Measurements from ENCODE around the gene CACNB2. TPM values are rescaled to one million over a fixed set of nuclear protein-coding genes. Genes with fewer than 3 reads are reported as not detected.
A peak's percentile ranks its signal among the peaks of the same experiment; 100 is the strongest.
"Not testable (repeated sequence)": the region's sequence is repeated elsewhere in the genome, so short reads cannot be mapped to it uniquely, and the experiment has no call there.

Gene CACNB2
- total RNA-seq, 1 donor from 2014 or later, result 3.5 TPM

- Histone ChIP-seq H3K4me1 (no peaks in the 10 kb centered on the region), H4K20me1 (ENCODE audit: low read depth) (no peaks in the 10 kb centered on the region), H3K79me2 (ENCODE audit: low read depth) (no peaks in the 10 kb centered on the region), H3K9ac (no peak overlapping the region), H3K27ac (no peak overlapping the region), H3F3A (ENCODE audit: low read depth) (no peaks in the 10 kb centered on the region), H3K36me3 (no peaks in the 10 kb centered on the region), H3K4me2 (no peak overlapping the region), H2AFZ (replicated peaks) (no peak overlapping the region), H3K27me3 (no peaks in the 10 kb centered on the region), H3K9me3 (ENCODE audit: low read depth) (no peaks in the 10 kb centered on the region), H3K4me3 (no peak overlapping the region)
- Mint-ChIP-seq H3K27me3 (ENCODE audit: insufficient read depth, low read depth) (no peaks in the 10 kb centered on the region), H3K27ac (peak overlapping the region; percentile 6), H3K4me3 (no peak overlapping the region), H3K4me1 (peaks cover 21% of the 10 kb centered on the region), H3K9me3 (peaks cover 2% of the 10 kb centered on the region), H3K36me3 (no peaks in the 10 kb centered on the region)
- no peak for DNase-seq (ENCODE audit: low spot score)
- TF ChIP-seq CTCF (IDR thresholded peaks at IDR 0.05) (no peak), EZH2 (IDR thresholded peaks at IDR 0.05) (no peak), EZH2phosphoT487 (IDR thresholded peaks at IDR 0.05) (no peak)
Measured at GRCh38 chr10:18178854-18179483, 38.7 kb downstream of the CACNB2 start.

- Histone ChIP-seq H3K36me3 (no peaks in the 10 kb centered on the region), H3K79me2 (ENCODE audit: low read depth) (no peaks in the 10 kb centered on the region), H3K9me3 (ENCODE audit: low read depth) (no peaks in the 10 kb centered on the region), H3K9ac (no peak overlapping the region), H3K27me3 (no peaks in the 10 kb centered on the region), H3K4me1 (no peaks in the 10 kb centered on the region), H3F3A (ENCODE audit: low read depth) (no peaks in the 10 kb centered on the region), H4K20me1 (ENCODE audit: low read depth) (no peaks in the 10 kb centered on the region), H3K4me3 (no peak overlapping the region), H3K27ac (no peak overlapping the region), H2AFZ (replicated peaks) (no peak overlapping the region), H3K4me2 (no peak overlapping the region)
- Mint-ChIP-seq H3K9me3 (peaks cover 2% of the 10 kb centered on the region), H3K4me1 (peaks cover 21% of the 10 kb centered on the region), H3K27me3 (ENCODE audit: insufficient read depth, low read depth) (no peaks in the 10 kb centered on the region), H3K4me3 (no peak overlapping the region), H3K36me3 (no peaks in the 10 kb centered on the region), H3K27ac (peak overlapping the region; percentile 21)
- no peak for DNase-seq (ENCODE audit: low spot score)
- no peak for TF ChIP-seq EZH2 (IDR thresholded peaks at IDR 0.05)
- TF ChIP-seq EZH2phosphoT487 (IDR thresholded peaks at IDR 0.05), result no peak
Measured at GRCh38 chr10:18179891-18180290, 39.7 kb downstream of the CACNB2 start.

GRCh38 chr10:18181382-18181781 lies 41.2 kb downstream of the CACNB2 start:
- not testable (repeated sequence) for H3K4me3 ChIP-seq; H3K4me2 ChIP-seq; H3K27me3 Mint-ChIP-seq (ENCODE audit: insufficient read depth, low read depth); H3K27me3 ChIP-seq; H2AFZ ChIP-seq (replicated peaks); H3K9me3 ChIP-seq (ENCODE audit: low read depth); H3K36me3 Mint-ChIP-seq; H3K4me1 ChIP-seq; H3F3A ChIP-seq (ENCODE audit: low read depth); H3K9me3 Mint-ChIP-seq; H3K36me3 ChIP-seq; H3K27ac ChIP-seq; H4K20me1 ChIP-seq (ENCODE audit: low read depth); H3K9ac ChIP-seq; H3K4me3 Mint-ChIP-seq; DNase-seq (ENCODE audit: low spot score); H3K27ac Mint-ChIP-seq; H3K79me2 ChIP-seq (ENCODE audit: low read depth)
- peaks cover 21% of the 10 kb centered on the region for H3K4me1 Mint-ChIP-seq

GRCh38 chr10:18185621-18186020 lies 45.4 kb downstream of the CACNB2 start:
- H3K27me3 Mint-ChIP-seq (ENCODE audit: insufficient read depth, low read depth), result peaks cover 4% of the 10 kb centered on the region
- H3K27ac Mint-ChIP-seq, result no peak overlapping the region
- Histone ChIP-seq H3K27ac (no peak overlapping the region), H3K36me3 (no peaks in the 10 kb centered on the region), H2AFZ (replicated peaks) (no peak overlapping the region), H3K9ac (no peak overlapping the region), H3K9me3 (ENCODE audit: low read depth) (no peaks in the 10 kb centered on the region), H3F3A (ENCODE audit: low read depth) (no peaks in the 10 kb centered on the region), H4K20me1 (ENCODE audit: low read depth) (no peaks in the 10 kb centered on the region), H3K79me2 (ENCODE audit: low read depth) (no peaks in the 10 kb centered on the region), H3K27me3 (no peaks in the 10 kb centered on the region), H3K4me3 (no peak overlapping the region), H3K4me1 (no peaks in the 10 kb centered on the region), H3K4me2 (no peak overlapping the region)
- DNase-seq (ENCODE audit: low spot score), result no peak
- peaks cover 2% of the 10 kb centered on the region for H3K4me1 Mint-ChIP-seq
- no peak overlapping the region for H3K4me3 Mint-ChIP-seq
- no peaks in the 10 kb centered on the region for H3K36me3 Mint-ChIP-seq
- no peak for TF ChIP-seq EZH2 (IDR thresholded peaks at IDR 0.05)
- TF ChIP-seq EZH2phosphoT487 (IDR thresholded peaks at IDR 0.05), result no peak
- TF ChIP-seq CTCF (IDR thresholded peaks at IDR 0.05), result no peak
- peaks cover 2% of the 10 kb centered on the region for H3K9me3 Mint-ChIP-seq

Measured in neural progenitor cell (in vitro differentiated cells).